ENCODE data around the gene PCDHAC2.

The PCDHAC2 gene

DNA sequence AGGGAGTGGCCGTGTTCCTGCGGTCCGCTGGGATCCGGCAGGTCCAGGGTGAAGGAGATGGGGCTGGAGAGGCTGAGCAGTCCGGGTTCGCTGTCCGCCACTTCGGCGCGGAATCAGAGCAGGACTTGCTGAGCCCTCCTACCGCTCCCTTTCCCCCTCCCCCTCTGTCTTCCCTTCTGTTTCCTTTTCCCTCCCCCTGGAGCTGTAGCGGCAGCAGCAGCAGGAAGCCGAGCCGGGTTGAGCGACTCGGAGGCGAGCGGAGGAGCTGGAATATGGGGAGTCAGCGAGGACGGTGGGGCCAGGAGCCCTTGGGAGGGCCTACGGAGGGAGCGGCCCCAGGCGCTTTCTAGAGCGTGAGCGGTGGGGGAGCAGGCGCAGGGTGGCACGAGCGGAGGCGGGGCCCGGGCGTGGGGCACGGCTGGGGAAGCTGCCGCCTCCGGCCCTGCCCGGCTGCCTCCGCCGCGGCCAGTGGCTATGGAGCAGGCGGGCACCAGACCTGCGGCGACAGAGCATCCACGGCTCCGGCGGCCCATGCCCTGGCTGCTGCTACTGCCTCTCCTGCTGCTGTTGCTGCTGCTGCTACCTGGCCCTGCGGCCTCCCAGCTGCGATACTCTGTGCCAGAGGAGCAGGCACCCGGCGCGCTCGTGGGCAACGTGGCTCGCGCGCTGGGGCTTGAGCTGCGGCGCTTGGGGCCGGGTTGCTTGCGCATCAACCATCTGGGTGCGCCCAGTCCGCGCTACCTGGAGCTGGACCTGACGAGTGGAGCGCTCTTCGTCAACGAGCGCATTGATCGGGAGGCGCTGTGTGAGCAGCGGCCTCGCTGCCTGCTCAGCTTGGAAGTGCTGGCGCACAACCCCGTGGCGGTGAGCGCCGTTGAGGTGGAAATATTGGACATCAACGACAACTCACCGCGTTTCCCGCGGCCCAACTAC is at the start of gene PCDHAC2:
PCDHAC2 (plus strand) TSS at position 184 of the 933 bp plus-strand sequence; CDS start at position 475, 291 bp downstream.
- peak within 1 kb of the TSS; percentile 94 for H3K4me3 ChIP-seq (ENCODE audit: low read depth, low read length)
- H3K4me1 ChIP-seq (ENCODE audit: control insufficient read depth, insufficient read depth, low read length), result peaks cover 34% of the 10 kb centered on the region
- no peak within 1 kb of the TSS for H3K27ac ChIP-seq (ENCODE audit: low read depth, low read length)
- peak within 1 kb of the TSS; percentile 80 for H3K9ac ChIP-seq (ENCODE audit: low read length)
- no peaks in the 10 kb centered on the region for H3K36me3 ChIP-seq (ENCODE audit: control insufficient read depth, insufficient read depth, low read length)
- H3K27me3 ChIP-seq (ENCODE audit: control insufficient read depth, insufficient read depth, low read length), result peaks cover 26% of the 10 kb centered on the region
- H3K9me3 ChIP-seq (ENCODE audit: control insufficient read depth, insufficient read depth, low read depth, low read length), result no peaks in the 10 kb centered on the region

- Histone ChIP-seq H3K9me3 (ENCODE audit: control insufficient read depth, insufficient read depth, low read depth, low read length) (no peaks in the 10 kb centered on the region), H3K4me3 (ENCODE audit: low read depth, low read length) (no peak overlapping the region), H3K27me3 (ENCODE audit: control insufficient read depth, insufficient read depth, low read length) (peaks cover 31% of the 10 kb centered on the region), H3K36me3 (ENCODE audit: control insufficient read depth, insufficient read depth, low read length) (no peaks in the 10 kb centered on the region), H3K27ac (ENCODE audit: low read depth, low read length) (no peak overlapping the region), H3K9ac (ENCODE audit: low read length) (no peak overlapping the region), H3K4me1 (ENCODE audit: control insufficient read depth, insufficient read depth, low read length) (peaks cover 17% of the 10 kb centered on the region)
These were observed 42.7 kb upstream of the PCDHAC2 start for GRCh38 chr5:140923601-140924000.

DNA sequence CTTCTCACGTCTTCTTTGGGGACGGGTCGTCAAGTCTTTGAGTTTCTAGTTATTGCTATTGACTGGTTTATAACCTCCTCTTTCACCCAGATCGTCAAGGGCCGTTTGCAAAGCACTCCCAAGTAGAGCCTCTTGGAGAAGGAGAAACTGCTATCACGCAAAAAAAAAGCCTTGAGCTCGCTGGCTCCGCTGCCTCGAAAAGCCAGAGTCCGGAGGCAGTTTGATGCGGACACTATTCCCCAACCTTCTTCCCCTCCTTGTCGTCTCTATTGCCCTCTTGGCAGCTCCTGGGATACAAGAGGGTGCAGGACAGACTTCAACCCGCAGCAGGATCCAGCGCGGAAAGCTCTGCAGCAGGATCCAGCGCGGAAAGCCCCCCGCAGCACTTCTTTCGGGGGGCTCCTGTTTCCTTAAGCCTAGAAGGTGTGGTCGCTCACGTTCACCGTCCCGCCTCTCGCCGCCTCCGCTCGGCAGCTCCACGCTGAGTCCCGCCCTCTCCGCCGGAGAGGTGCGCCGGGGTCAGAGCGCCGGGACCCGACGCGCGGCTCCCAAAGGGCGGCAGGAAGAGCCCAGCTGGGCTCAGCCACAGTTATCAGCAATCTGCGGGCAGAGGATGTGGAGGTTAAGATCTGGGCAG is 40.4 kb upstream of the PCDHAC2 start, which contains the start of gene PCDHAC1:
PCDHAC1 (plus strand) TSS at position 494 of the 637 bp plus-strand sequence. CDS start 594 bp downstream, outside the sequence.
- Histone ChIP-seq H3K9ac (ENCODE audit: low read length) (peak within 1 kb of the TSS; percentile 79), H3K36me3 (ENCODE audit: control insufficient read depth, insufficient read depth, low read length) (no peaks in the 10 kb centered on the region), H3K27me3 (ENCODE audit: control insufficient read depth, insufficient read depth, low read length) (peaks cover 34% of the 10 kb centered on the region), H3K4me1 (ENCODE audit: control insufficient read depth, insufficient read depth, low read length) (peaks cover 22% of the 10 kb centered on the region), H3K9me3 (ENCODE audit: control insufficient read depth, insufficient read depth, low read depth, low read length) (no peaks in the 10 kb centered on the region), H3K27ac (ENCODE audit: low read depth, low read length) (peak within 1 kb of the TSS; percentile 20; the same call in 1 of the 2 replicates), H3K4me3 (ENCODE audit: low read depth, low read length) (peak within 1 kb of the TSS; percentile 87)

DNA sequence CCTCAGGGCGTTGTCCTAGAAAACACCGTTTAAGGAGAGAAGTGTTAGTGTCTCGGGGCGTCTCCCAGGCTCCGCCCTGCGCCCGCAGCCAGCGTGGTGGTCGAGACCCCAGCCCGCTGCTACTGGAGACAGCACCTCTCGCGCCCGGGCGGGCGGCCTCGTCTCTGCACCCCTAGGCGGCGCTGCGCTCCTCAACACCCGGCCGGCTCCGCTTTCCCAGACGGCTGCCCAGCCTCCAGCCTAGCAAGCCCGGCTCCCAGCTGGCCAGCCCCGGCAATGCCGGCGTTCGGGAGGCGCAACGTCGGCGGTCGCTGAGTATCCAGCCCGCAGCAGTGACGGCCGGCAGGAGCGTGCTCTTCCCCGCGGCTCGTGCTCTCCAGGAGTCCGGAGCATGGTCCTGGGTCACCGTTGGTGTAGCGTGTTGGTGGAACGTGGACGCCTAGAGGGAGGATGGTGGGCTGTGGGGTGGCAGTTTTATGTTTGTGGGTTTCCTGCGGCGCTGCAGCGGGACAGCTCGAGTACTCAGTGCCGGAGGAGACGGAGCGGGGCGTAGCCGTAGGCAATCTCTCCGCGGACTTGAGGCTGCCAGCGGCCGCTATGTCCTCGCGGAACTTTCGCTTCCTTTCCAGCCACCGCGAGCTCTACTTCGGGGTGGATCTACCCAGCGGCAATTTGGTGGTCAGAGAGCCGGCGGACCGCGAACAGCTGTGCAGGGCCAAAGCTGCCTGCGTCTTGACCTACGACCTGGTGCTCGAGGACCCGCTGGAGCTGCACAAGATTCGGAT is 39.6 kb upstream of the PCDHAC2 start:
- Histone ChIP-seq H3K4me1 (ENCODE audit: control insufficient read depth, insufficient read depth, low read length) (peaks cover 22% of the 10 kb centered on the region), H3K27ac (ENCODE audit: low read depth, low read length) (peak overlapping the region; percentile 20; the same call in 1 of the 2 replicates), H3K36me3 (ENCODE audit: control insufficient read depth, insufficient read depth, low read length) (no peaks in the 10 kb centered on the region), H3K4me3 (ENCODE audit: low read depth, low read length) (peak overlapping the region; percentile 87), H3K27me3 (ENCODE audit: control insufficient read depth, insufficient read depth, low read length) (peaks cover 34% of the 10 kb centered on the region), H3K9me3 (ENCODE audit: control insufficient read depth, insufficient read depth, low read depth, low read length) (no peaks in the 10 kb centered on the region), H3K9ac (ENCODE audit: low read length) (peak overlapping the region; percentile 79)

GRCh38 chr5:140927228-140927573 is 39.1 kb upstream of the PCDHAC2 start:
- Histone ChIP-seq H3K27me3 (ENCODE audit: control insufficient read depth, insufficient read depth, low read length) (peaks cover 34% of the 10 kb centered on the region), H3K9me3 (ENCODE audit: control insufficient read depth, insufficient read depth, low read depth, low read length) (no peaks in the 10 kb centered on the region), H3K4me1 (ENCODE audit: control insufficient read depth, insufficient read depth, low read length) (peaks cover 22% of the 10 kb centered on the region), H3K27ac (ENCODE audit: low read depth, low read length) (no peak overlapping the region), H3K9ac (ENCODE audit: low read length) (peak overlapping the region; percentile 79), H3K36me3 (ENCODE audit: control insufficient read depth, insufficient read depth, low read length) (no peaks in the 10 kb centered on the region), H3K4me3 (ENCODE audit: low read depth, low read length) (peak overlapping the region; percentile 87)

DNA sequence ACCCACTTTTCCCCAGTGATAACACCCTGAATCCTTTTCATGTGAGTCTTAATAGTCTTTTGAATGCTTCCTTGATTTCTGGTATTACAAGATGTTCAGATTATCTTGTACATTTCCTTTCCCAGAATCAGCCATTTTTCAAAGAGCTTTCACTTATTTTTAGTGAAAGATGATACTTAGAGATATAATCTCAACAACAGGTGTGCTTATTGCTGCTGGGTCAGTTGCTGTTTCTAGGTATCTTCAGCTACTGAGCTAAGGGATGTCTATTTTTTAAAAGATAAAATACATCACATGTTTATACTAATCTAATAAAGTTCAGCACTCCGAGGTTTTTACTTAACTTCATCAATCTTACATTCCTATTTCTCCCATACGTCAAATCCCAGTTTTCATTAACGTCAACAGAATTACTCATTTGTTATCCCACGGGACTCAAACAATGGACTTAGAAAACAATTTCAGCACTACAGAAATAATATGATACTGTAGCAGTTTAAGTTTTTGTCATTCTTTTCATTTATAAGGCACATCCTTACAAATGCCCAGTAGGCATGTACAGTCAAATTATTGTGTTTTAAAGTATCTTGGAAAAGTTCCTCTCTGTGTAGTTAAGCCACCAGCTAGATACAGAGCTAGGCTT is 31.2 kb upstream of the PCDHAC2 start:
- Histone ChIP-seq H3K27me3 (ENCODE audit: control insufficient read depth, insufficient read depth, low read length) (no peaks in the 10 kb centered on the region), H3K4me3 (ENCODE audit: low read depth, low read length) (no peak overlapping the region), H3K9me3 (ENCODE audit: control insufficient read depth, insufficient read depth, low read depth, low read length) (no peaks in the 10 kb centered on the region), H3K27ac (ENCODE audit: low read depth, low read length) (no peak overlapping the region), H3K36me3 (ENCODE audit: control insufficient read depth, insufficient read depth, low read length) (no peaks in the 10 kb centered on the region), H3K9ac (ENCODE audit: low read length) (no peak overlapping the region), H3K4me1 (ENCODE audit: control insufficient read depth, insufficient read depth, low read length) (no peaks in the 10 kb centered on the region)

- Histone ChIP-seq H3K9me3 (ENCODE audit: control insufficient read depth, insufficient read depth, low read depth, low read length) (peaks cover 3% of the 10 kb centered on the region; the same call in 1 of the 2 replicates), H3K4me1 (ENCODE audit: control insufficient read depth, insufficient read depth, low read length) (no peaks in the 10 kb centered on the region)
These were observed 19.7 kb upstream of the PCDHAC2 start for GRCh38 chr5:140946578-140946977.

DNA sequence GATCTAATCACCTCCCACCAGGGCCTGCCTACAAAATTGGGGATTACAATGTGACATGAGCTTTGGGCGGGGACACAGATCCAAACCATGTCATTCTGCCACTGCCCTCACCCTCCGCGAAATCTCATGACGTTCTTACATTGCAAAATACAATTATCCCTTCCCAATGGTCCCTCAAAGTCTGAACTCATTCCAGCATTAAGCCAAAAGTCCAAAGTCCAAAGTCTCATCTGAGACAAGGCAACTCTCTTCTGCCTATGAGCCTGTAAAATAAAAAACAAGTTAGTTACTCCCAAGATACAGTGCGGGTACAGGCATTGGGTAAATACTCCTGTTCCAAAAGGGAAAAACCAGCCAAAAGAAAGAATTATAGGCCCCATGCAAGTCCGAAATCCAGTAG is 14.6 kb upstream of the PCDHAC2 start:
- Histone ChIP-seq H3K4me1 (ENCODE audit: control insufficient read depth, insufficient read depth, low read length) (no peaks in the 10 kb centered on the region; the same call in 1 of the 2 replicates), H3K36me3 (ENCODE audit: control insufficient read depth, insufficient read depth, low read length) (no peaks in the 10 kb centered on the region), H3K4me3 (ENCODE audit: low read depth, low read length) (no peak overlapping the region), H3K9ac (ENCODE audit: low read length) (no peak overlapping the region), H3K9me3 (ENCODE audit: control insufficient read depth, insufficient read depth, low read depth, low read length) (no peaks in the 10 kb centered on the region; the same call in 1 of the 2 replicates), H3K27ac (ENCODE audit: low read depth, low read length) (no peak overlapping the region), H3K27me3 (ENCODE audit: control insufficient read depth, insufficient read depth, low read length) (no peaks in the 10 kb centered on the region)

More at GRCh38 chr5:140946578-140946977, 19.7 kb upstream of the PCDHAC2 start:
- Histone ChIP-seq H3K27me3 (ENCODE audit: control insufficient read depth, insufficient read depth, low read length) (no peaks in the 10 kb centered on the region), H3K9ac (ENCODE audit: low read length) (no peak overlapping the region), H3K27ac (ENCODE audit: low read depth, low read length) (no peak overlapping the region), H3K4me3 (ENCODE audit: low read depth, low read length) (no peak overlapping the region), H3K36me3 (ENCODE audit: control insufficient read depth, insufficient read depth, low read length) (no peaks in the 10 kb centered on the region)

DNA sequence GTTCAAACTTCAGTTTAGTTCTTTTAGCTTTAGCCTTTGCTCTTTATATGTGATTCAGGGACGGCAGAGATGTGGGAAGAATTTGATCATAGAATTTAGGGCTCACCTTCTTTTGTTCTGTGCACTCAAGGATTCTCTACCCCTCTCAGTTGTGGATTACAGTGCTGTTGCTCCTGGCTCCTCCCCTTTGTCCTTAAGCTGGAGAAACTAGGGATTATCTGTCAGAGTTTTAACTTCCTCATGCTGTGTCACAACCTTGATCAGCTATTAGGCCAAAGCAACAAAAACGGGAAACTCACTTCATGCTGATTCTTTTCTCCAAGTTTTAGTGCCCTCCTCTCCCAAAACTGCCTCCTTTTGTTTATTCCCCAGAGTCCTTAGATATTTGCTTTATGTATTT is 13.0 kb upstream of the PCDHAC2 start:
- Histone ChIP-seq H3K4me3 (ENCODE audit: low read depth, low read length) (no peak overlapping the region), H3K9me3 (ENCODE audit: control insufficient read depth, insufficient read depth, low read depth, low read length) (no peaks in the 10 kb centered on the region; the same call in 1 of the 2 replicates), H3K27me3 (ENCODE audit: control insufficient read depth, insufficient read depth, low read length) (no peaks in the 10 kb centered on the region), H3K9ac (ENCODE audit: low read length) (no peak overlapping the region), H3K4me1 (ENCODE audit: control insufficient read depth, insufficient read depth, low read length) (no peaks in the 10 kb centered on the region; the same call in 1 of the 2 replicates), H3K27ac (ENCODE audit: low read depth, low read length) (no peak overlapping the region), H3K36me3 (ENCODE audit: control insufficient read depth, insufficient read depth, low read length) (no peaks in the 10 kb centered on the region)

- Histone ChIP-seq H3K4me3 (ENCODE audit: low read depth, low read length) (no peak overlapping the region), H3K9me3 (ENCODE audit: control insufficient read depth, insufficient read depth, low read depth, low read length) (no peaks in the 10 kb centered on the region), H3K36me3 (ENCODE audit: control insufficient read depth, insufficient read depth, low read length) (no peaks in the 10 kb centered on the region), H3K27ac (ENCODE audit: low read depth, low read length) (no peak overlapping the region), H3K27me3 (ENCODE audit: control insufficient read depth, insufficient read depth, low read length) (peaks cover 14% of the 10 kb centered on the region), H3K4me1 (ENCODE audit: control insufficient read depth, insufficient read depth, low read length) (peaks cover 12% of the 10 kb centered on the region), H3K9ac (ENCODE audit: low read length) (no peak overlapping the region)
These were observed 4.1 kb upstream of the PCDHAC2 start for GRCh38 chr5:140962190-140962589.
